Endodermal cell (in vitro differentiated cells): ENCODE results near the gene MACO1. TPM values are rescaled to one million over a fixed set of nuclear protein-coding genes. Genes with fewer than 3 reads are reported as not detected.

Source experiments
- DNase-seq: peaks from one replicate; pipeline ENCODE4 v3.0.0-alpha.2; 2017
- H3K27ac ChIP-seq: 2 replicates; pipeline ENCODE4 v1.5.1; 2013; ENCODE audit warnings: mild to moderate bottlenecking, low read depth, low read length, moderate library complexity
- H3K27me3 ChIP-seq: 2 replicates; pipeline ENCODE4 v1.6.1; 2013; ENCODE audit warnings: mild to moderate bottlenecking, low read length, moderate library complexity; ENCODE audit not compliant: insufficient read depth, control insufficient read depth, poor library complexity, severe bottlenecking
- H3K36me3 ChIP-seq: 2 replicates; pipeline ENCODE4 v1.7.0; 2013; ENCODE audit warnings: mild to moderate bottlenecking, low read length, moderate library complexity; ENCODE audit not compliant: control insufficient read depth, insufficient read depth
- H3K4me1 ChIP-seq: one replicate; pipeline ENCODE4 v1.7.0; 2013; ENCODE audit warnings: low read length; ENCODE audit not compliant: control insufficient read depth, insufficient read depth
- H3K4me3 ChIP-seq: 2 replicates; pipeline ENCODE4 v1.5.1; 2013; ENCODE audit warnings: mild to moderate bottlenecking, low read length, moderate library complexity
- H3K9ac ChIP-seq: 2 replicates; pipeline ENCODE4 v1.6.1; 2013; ENCODE audit warnings: mild to moderate bottlenecking, low read length, moderate library complexity; ENCODE audit not compliant: poor library complexity, severe bottlenecking; ENCODE audit errors: extremely low read depth
- H3K9me3 ChIP-seq: 2 replicates; pipeline ENCODE4 v1.6.1; 2013; ENCODE audit warnings: mild to moderate bottlenecking, low read length, moderate library complexity; ENCODE audit not compliant: control insufficient read depth
- H3K27ac Mint-ChIP-seq: 2 replicates; pipeline ENCODE4 v1.8.0; 2020; ENCODE audit warnings: mixed read lengths
- H3K27me3 Mint-ChIP-seq: 2 replicates; pipeline ENCODE4 v1.8.0; 2021; ENCODE audit warnings: mild to moderate bottlenecking, mixed read lengths; ENCODE audit not compliant: insufficient read depth
- H3K36me3 Mint-ChIP-seq: 2 replicates; pipeline ENCODE4 v1.8.0; 2020; ENCODE audit warnings: low read depth, mixed read lengths
- H3K4me1 Mint-ChIP-seq: 2 replicates; pipeline ENCODE4 v1.8.0; 2020; ENCODE audit warnings: mixed read lengths
- H3K4me3 Mint-ChIP-seq: 2 replicates; pipeline ENCODE4 v1.8.0; 2020; ENCODE audit warnings: mild to moderate bottlenecking, moderate library complexity, mixed read lengths
- H3K9me3 Mint-ChIP-seq: 2 replicates; pipeline ENCODE4 v1.8.0; 2020; ENCODE audit warnings: mild to moderate bottlenecking, mixed read lengths
- CTCF ChIP-seq: fragments of 200-600 bp; sonication (generic); conservative IDR thresholded peaks from 2 replicates; pipeline ENCODE4 v1.5.0; 2021; ENCODE audit warnings: antibody characterized with exemption, mild to moderate bottlenecking
- WGBS, 2 experiments: methylation state at CpG; one replicate each; pipeline versions ENCODE4 v1.1.5 to v1.1.7; 2013; ENCODE audit warnings: missing lambda C conversion rate in 2 of 2, mixed read lengths in 1 of 2; ENCODE audit not compliant: insufficient coverage in 1 of 2, insufficient read length in 1 of 2; 5-methylcytosine and 5-hydroxymethylcytosine counted together
- total RNA-seq, 2 donors: library from RNA; stranded (reverse); fragmentation: NEBNext Ultra II Directional in 1 of 2; extraction: Animal tissue kit (Norgen Biotek cat#: 25700) in 1 of 2; gene quantifications; 2 replicates in 1 of 2; 3 replicates in 1 of 2; pipeline ENCODE4 v1.2.1, GENCODE V29; 2021

The MACO1 gene
- total RNA-seq, 2 donors from 2014 or later, result 13.1 to 14.1 TPM

GRCh38 chr1:25549273-25550154, 118.8 kb downstream of the MACO1 start:
- no peak overlapping the region for H3K4me3 ChIP-seq
- DNase-seq, result peak; percentile 46
- no peaks in the 10 kb centered on the region for H3K36me3 ChIP-seq
- Mint-ChIP-seq H3K4me3 (no peak overlapping the region), H3K9me3 (no peaks in the 10 kb centered on the region), H3K36me3 (no peaks in the 10 kb centered on the region), H3K4me1 (peaks cover 7% of the 10 kb centered on the region), H3K27me3 (peaks cover 4% of the 10 kb centered on the region), H3K27ac (no peak overlapping the region)
- 90 to 92% methylated on average over 14 to 19 of the region's 19 CpGs for WGBS, 2 experiments
- no peaks in the 10 kb centered on the region for H3K27me3 ChIP-seq
- no peak for TF ChIP-seq CTCF
- no peak overlapping the region for H3K27ac ChIP-seq
- H3K9ac ChIP-seq, result no peak overlapping the region
- peaks cover 3% of the 10 kb centered on the region for H3K4me1 ChIP-seq
- no peaks in the 10 kb centered on the region for H3K9me3 ChIP-seq

Other genes with a start within 250 kb of the MACO1 start
- 10 to 100 TPM; 36.4 to 38.0 TPM for gene SYF2, start 198.4 kb upstream of the MACO1 start, total RNA-seq
- 10 to 100 TPM; 90.3 to 92.5 TPM for gene RSRP1, start 183.4 kb upstream of the MACO1 start, total RNA-seq
- gene RHD, start 158.4 kb upstream of the MACO1 start, total RNA-seq, result not detected
- 10 to 100 TPM; 95.8 to 99.3 TPM for gene TMEM50A, start 92.6 kb upstream of the MACO1 start, total RNA-seq
- under 1 TPM; 0.33 to 0.40 TPM for gene RHCE, start 10.1 kb upstream of the MACO1 start, total RNA-seq
- gene LDLRAP1, start 112.7 kb downstream of the MACO1 start, total RNA-seq, result 10 to 100 TPM; 13.9 to 14.5 TPM
- 1 to 10 TPM; 2.2 to 4.3 TPM for gene MAN1C1, start 185.9 kb downstream of the MACO1 start, total RNA-seq